ENCODE data around the gene NTNG2. TPM values are rescaled to one million over a fixed set of nuclear protein-coding genes. Genes with fewer than 3 reads are reported as not detected.

The NTNG2 gene
- total RNA-seq, 1 donor from 2014 or later: 6.2 TPM

DNA sequence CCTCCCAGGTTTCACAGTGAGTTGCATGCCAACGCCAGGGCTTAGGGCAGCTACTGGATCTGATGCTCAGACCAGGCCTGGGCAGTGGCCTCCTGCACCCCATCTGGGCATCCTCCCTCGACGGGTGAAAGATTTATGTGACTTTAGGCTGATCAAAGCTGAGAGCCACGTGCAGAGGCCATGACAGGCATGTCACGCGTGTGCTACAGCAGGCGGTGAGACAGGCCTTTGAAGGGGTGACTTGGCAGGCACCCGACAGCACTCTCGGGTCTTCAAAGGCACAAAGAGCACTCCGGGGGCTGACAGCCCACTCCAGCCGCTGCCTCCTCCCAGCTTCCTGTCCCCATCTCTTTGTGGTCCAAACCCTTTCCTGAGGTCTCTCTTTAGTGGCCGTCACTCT is 66.2 kb downstream of the NTNG2 start:
- Mint-ChIP-seq H3K4me3 (ENCODE audit: unreplicated experiment) (no peak overlapping the region), H3K27ac (ENCODE audit: unreplicated experiment) (no peak overlapping the region), H3K4me1 (ENCODE audit: unreplicated experiment) (no peaks in the 10 kb centered on the region), H3K36me3 (ENCODE audit: unreplicated experiment) (no peaks in the 10 kb centered on the region), H3K27me3 (ENCODE audit: unreplicated experiment) (peaks cover 43% of the 10 kb centered on the region), H3K9me3 (ENCODE audit: unreplicated experiment) (no peaks in the 10 kb centered on the region)
- no peak for DNase-seq (ENCODE audit: extremely low spot score, unreplicated experiment)
- TF ChIP-seq, protein P1, sequence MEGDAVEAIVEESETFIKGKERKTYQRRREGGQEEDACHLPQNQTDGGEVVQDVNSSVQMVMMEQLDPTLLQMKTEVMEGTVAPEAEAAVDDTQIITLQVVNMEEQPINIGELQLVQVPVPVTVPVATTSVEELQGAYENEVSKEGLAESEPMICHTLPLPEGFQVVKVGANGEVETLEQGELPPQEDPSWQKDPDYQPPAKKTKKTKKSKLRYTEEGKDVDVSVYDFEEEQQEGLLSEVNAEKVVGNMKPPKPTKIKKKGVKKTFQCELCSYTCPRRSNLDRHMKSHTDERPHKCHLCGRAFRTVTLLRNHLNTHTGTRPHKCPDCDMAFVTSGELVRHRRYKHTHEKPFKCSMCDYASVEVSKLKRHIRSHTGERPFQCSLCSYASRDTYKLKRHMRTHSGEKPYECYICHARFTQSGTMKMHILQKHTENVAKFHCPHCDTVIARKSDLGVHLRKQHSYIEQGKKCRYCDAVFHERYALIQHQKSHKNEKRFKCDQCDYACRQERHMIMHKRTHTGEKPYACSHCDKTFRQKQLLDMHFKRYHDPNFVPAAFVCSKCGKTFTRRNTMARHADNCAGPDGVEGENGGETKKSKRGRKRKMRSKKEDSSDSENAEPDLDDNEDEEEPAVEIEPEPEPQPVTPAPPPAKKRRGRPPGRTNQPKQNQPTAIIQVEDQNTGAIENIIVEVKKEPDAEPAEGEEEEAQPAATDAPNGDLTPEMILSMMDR (IDR thresholded peaks at IDR 0.05): no peak

DNA sequence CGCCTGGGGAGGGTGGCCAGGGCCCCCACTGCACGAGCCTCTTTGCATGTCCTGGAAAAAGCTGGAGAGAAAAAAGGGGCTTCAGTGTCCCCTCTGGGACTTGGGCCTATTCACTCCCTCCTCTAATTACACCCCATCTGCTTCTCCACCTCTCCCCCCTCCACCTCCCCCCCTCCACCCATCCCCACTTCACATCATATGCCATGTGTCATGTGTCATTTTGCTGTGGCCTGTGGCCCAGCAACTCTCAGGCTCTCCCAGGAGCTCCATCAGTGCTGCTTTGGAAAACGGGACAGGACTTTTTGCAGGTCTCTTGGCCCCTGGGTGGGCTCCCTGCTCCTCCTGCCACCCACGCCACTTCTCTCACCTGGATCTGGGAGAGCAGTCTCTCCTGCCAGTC is 68.7 kb downstream of the NTNG2 start:
- Mint-ChIP-seq H3K27ac (ENCODE audit: unreplicated experiment) (no peak overlapping the region), H3K4me1 (ENCODE audit: unreplicated experiment) (no peaks in the 10 kb centered on the region), H3K4me3 (ENCODE audit: unreplicated experiment) (no peak overlapping the region), H3K36me3 (ENCODE audit: unreplicated experiment) (no peaks in the 10 kb centered on the region), H3K27me3 (ENCODE audit: unreplicated experiment) (peaks cover 39% of the 10 kb centered on the region), H3K9me3 (ENCODE audit: unreplicated experiment) (no peaks in the 10 kb centered on the region)
- TF ChIP-seq, protein P1 (IDR thresholded peaks at IDR 0.05): no peak
- DNase-seq (ENCODE audit: extremely low spot score, unreplicated experiment): no peak

DNA sequence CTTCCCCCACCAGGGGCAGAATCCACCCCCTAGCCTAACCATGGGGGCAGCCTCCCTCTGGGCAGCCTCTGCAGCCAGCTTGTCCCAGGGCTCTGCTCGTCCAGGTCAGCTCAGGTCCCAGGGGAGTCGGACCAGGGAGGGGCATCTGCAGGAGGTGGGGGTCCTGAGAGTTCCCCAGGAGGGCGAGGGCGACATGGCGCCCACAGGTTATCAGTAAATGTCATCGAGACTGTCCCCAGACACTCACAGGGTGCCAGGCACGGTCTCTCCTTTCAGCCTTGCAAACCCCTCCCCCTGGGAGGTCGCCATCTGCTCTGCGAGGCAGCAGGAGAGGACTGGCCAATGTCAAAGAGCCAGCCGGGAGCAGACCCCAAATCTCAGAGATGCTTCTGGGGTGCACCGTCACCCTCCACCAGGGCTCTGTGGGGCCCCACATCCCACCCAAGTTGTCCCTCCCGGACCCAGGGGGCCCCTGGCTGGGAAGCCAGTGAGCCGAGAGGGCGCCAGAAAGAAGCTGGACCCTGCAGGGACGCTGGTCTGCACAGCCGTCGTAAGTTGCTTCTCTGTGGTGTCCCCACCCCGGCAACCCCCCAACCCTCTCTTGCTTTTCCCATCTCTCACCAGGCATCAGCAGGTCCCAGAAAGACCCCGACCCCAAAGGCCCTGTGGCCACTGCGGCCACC is 69.3 kb downstream of the NTNG2 start:
- no peak overlapping the region for H3K27ac Mint-ChIP-seq (ENCODE audit: unreplicated experiment)
- no peak for DNase-seq (ENCODE audit: extremely low spot score, unreplicated experiment)
- peaks cover 34% of the 10 kb centered on the region for H3K27me3 Mint-ChIP-seq (ENCODE audit: unreplicated experiment)
- no peak overlapping the region for H3K4me3 Mint-ChIP-seq (ENCODE audit: unreplicated experiment)
- no peaks in the 10 kb centered on the region for H3K4me1 Mint-ChIP-seq (ENCODE audit: unreplicated experiment)
- H3K36me3 Mint-ChIP-seq (ENCODE audit: unreplicated experiment): no peaks in the 10 kb centered on the region
- TF ChIP-seq, protein P1 (IDR thresholded peaks at IDR 0.05): no peak
- H3K9me3 Mint-ChIP-seq (ENCODE audit: unreplicated experiment): no peaks in the 10 kb centered on the region

DNA sequence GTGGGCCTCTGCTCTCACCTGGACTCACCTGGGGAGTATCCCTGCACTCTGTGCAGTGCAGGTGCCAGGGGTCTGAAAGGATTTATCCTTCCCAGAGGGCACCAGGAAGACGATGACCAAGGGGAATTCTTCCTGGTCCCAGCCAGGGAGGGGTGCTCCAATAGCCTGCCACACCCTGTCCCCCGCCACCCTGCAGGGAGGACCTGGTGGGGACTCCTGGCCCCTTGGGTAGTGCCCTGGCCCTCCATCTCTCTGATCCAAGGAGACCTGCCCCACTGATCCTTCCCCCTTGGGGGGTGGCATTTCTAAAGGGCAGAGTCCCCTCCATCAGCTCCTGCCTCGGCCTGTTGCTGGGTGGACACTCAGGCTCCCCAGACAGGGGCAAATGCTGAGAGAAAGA is 70.7 kb downstream of the NTNG2 start:
- TF ChIP-seq, protein P1 (IDR thresholded peaks at IDR 0.05): no peak
- DNase-seq (ENCODE audit: extremely low spot score, unreplicated experiment): no peak
- Mint-ChIP-seq H3K4me3 (ENCODE audit: unreplicated experiment) (no peak overlapping the region), H3K36me3 (ENCODE audit: unreplicated experiment) (no peaks in the 10 kb centered on the region), H3K27me3 (ENCODE audit: unreplicated experiment) (peaks cover 30% of the 10 kb centered on the region), H3K4me1 (ENCODE audit: unreplicated experiment) (no peaks in the 10 kb centered on the region), H3K27ac (ENCODE audit: unreplicated experiment) (no peak overlapping the region), H3K9me3 (ENCODE audit: unreplicated experiment) (no peaks in the 10 kb centered on the region)

DNA sequence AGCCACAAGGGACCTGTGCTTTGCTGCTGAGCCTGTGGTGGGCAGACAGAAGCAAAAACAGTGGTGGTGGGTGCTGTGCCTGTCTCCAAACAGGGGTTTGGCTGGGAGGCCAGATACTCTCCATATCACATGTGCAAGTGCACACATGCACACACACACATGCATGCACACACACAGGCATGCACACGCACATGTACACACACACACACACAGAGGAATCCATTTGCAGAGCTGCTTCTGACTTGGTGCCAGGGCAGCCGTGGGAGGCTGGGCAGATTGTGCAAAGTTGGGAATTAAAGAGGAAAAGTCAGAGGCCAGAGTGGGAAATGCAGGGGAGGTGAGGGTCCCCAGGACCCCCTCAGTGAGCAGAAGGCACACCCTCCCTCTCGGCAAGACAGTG is 71.3 kb downstream of the NTNG2 start:
- no peaks in the 10 kb centered on the region for H3K9me3 Mint-ChIP-seq (ENCODE audit: unreplicated experiment)
- DNase-seq (ENCODE audit: extremely low spot score, unreplicated experiment): no peak
- H3K4me1 Mint-ChIP-seq (ENCODE audit: unreplicated experiment): no peaks in the 10 kb centered on the region
- H3K4me3 Mint-ChIP-seq (ENCODE audit: unreplicated experiment): no peak overlapping the region
- H3K27ac Mint-ChIP-seq (ENCODE audit: unreplicated experiment): no peak overlapping the region
- no peaks in the 10 kb centered on the region for H3K36me3 Mint-ChIP-seq (ENCODE audit: unreplicated experiment)
- H3K27me3 Mint-ChIP-seq (ENCODE audit: unreplicated experiment): peaks cover 30% of the 10 kb centered on the region
- TF ChIP-seq, protein P1 (IDR thresholded peaks at IDR 0.05): no peak

Measured in osteocyte (in vitro differentiated cells).